CD4-positive, alpha-beta T cell treated with Interferon gamma for 1 hour (primary cell): ENCODE data around the gene NOTCH1.
A peak's percentile ranks its signal among the peaks of the same experiment; 100 is the strongest.

Experiments used
- DNase-seq: peaks from one replicate; pipeline ENCODE4 v3.0.0-alpha.2; 2020

Gene NOTCH1

GRCh38 chr9:136497916-136498695 lies 47.7 kb downstream of the NOTCH1 start:
- DNase-seq = no peak

- no peak for DNase-seq
These were observed 48.8 kb downstream of the NOTCH1 start for GRCh38 chr9:136496801-136497620.

DNA sequence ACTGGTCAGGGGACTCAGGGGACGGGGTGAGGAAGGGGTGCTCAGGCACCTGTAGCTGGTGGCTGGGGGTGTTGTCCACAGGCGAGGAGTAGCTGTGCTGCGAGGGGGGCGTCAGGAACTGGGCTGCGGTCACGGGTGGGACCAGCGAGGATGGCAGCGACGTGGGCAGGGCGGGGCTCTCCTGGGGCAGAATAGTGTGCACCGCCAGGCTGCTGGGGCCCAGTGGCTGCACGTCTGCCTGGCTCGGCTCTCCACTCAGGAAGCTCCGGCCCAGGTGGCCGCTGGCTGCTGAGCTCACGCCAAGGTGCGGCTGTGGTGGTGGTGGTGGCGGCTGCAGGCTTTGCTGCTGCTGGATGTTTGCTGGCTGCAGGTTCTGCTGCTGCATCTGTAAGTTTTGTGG lies 49.7 kb downstream of the NOTCH1 start:
- no peak for DNase-seq

DNA sequence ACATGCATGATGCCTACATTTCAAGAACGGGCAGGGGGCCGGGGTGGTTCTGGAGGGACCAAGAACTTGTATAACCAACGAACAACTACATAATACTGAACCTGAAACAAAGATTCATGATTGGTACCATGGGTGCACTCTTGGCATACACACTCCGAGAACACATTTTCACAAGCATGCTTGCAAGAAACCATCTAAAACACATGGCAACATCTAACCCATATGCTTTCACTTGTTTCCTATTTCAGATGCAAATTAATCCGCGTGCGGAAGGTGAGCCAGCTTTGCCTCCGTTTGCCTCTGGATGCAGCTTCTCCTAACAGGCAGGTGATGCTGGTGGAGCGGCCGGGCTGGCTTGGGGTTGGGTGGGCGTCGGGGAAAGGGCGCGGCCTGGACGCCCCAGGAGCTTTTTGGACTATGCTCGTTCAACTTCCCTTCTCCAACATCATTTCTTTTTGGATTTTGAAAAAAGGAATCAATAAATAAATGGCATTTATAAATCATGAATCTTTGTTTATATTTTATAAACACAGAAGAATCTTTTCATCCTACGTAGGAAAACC lies 50.5 kb downstream of the NOTCH1 start:
- DNase-seq = no peak

DNA sequence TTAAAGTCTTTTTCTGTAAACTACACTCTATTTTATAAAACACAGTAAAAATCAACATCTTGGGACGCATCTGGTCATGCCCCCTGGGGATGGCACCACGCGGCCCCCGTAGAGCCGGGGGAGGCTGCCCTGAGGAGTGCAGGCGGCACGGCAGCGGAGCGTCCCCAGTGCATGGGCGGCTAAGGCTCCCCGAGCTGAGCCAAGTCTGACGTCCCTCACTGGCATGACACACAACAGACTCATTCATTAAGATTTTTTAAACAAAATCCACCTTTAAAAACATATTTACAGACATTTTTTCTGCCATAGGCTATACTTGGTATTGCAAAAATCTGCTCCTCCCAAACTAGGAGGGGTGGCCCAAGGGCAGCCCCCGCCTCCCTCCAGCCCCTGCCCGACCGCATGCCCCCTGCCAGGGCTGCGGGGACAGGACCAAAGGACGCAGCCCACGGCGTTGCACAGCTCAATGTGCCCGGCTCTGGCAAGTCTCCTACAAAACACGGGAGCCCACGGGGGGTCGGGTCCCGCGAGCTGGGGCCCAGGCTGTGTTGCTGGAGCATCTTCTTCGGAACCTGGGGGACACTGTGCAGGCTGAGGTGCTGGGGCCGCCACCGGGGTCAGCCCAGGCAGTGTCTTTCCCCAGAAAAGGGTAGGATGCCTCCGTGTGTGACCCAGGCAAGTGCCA lies 51.2 kb downstream of the NOTCH1 start:
- DNase-seq = no peak

DNA sequence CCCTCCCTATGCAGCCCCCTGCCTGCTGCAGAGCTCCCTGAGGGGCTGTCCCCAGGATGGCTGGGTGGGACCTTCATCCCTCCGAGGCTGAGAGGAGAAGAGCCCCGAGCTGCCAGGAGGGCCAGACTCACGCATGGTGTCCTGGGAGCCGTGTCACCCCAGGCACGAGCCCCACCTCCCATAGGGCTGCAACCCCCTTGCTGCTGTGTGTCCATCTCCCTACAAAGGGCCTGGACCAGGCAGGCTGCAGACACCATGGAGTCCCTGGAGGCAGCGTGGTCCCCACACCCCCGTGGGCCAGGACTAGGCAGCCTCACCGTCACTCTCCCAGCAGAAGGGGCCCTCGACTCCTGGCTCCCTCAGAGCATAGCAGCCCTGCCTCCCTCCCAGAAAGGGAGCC lies 51.8 kb downstream of the NOTCH1 start:
- no peak for DNase-seq

DNA sequence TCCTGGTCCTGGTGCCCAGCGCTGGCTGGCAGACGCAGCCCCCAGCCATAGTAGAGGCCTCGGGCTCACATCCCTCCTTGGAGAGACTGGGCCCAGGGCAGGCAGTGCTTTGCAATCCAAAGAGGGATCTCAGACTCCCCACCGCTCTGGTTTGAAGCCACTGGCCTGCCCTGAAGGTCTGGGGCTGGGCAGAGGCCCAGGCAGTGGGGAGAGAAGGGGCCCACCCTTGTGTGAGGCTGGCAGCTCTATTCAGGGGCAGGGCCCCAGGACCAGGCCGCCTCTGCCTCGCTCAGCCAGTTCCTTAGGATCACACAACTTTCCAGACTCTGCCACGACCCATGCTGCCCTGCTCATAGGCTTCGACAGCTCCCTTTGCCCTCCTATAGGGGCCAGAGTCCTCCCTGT lies 52.3 kb downstream of the NOTCH1 start:
- DNase-seq = no peak

DNA sequence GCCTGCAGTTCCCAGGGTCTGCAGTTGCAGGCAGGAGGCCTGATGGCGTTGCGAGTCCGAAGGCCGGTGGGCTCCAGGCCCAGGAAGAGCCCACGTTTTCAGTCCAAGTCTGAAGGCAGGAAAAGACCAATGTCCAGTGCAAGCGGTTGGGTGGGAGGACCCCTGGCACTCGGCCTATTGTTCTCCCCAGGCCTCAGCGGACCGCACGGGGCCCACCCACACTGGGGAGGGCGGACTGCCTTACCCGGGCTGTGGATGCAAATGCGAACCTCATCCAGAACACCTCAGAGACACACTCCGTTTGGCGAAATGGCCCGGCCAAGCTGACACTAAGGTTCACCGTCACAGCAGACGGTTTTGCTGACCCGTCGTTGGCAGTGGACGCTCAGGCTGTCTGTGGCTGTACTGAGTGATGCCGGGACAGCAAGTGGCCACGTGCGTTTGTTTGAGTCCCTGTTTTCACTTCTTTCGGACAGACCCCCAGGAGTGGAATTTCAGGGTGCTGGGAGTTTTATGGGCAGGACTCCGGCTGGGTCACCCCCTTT lies 52.8 kb downstream of the NOTCH1 start:
- no peak for DNase-seq

DNA sequence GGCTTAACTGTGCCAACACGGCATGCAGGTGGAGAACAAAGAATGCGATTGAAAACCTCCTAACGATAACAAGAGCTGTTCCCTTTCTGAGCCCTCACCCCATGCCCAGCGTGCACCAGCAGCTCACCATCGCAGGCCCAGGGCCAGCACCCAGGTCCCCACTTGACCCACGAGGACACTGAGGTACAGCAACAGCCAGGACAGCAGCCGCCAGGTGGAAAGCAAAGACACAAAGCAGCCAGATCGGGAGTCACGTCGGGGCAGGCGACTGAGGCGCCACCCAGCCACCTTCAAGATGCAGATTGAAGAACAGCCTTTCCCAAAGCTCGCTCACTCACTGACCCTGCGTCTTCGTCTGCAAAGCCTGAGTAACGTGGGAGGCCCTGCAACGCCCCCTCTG lies 56.1 kb downstream of the NOTCH1 start:
- no peak for DNase-seq

DNA sequence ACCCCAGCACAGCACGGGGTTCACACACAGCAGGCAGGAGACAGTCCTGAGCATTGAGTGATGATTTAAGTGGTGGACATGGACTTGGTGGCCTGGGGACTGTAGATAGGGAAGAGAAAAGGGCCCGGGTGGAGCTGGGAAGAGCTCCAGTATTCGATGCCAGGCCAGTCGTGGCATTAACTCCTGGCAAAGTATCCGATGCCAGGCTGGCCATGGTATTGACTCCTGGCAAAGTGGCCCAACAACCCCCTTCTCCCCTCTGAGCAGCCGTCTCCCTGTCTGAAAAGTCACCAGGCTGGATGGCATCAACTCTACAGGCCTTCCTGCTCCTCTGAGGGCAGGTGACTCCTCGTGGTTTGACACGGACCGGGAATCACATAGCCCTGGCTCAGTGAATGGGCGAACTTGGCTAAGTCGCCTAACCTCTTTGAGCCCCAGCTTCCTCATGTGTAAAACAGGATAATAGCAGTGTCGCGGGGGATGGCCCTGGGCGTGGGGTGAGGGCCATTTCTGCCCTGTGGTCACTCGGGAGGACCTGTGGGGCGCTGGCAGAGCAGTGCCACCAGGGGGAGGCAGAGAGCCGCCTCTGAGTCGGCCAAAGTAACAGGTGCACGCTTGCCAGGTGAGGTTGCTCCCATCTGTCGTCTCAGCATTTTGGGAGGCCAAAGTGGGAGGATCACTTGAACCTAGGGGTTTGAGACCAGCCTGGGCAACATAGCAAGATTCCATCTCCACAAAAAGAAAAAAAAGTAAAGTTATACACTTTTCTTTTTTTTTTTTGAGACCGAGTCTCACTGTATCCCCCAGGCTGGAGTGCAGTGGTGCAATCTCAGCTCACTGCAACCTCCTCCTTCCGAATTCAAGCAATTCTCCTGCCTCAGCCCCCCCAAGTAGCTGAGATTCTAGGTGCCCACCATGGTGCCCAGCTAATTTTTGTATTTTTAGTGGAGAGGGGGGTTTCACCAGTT lies 57.3 kb downstream of the NOTCH1 start:
- peak; percentile 63 for DNase-seq

DNA sequence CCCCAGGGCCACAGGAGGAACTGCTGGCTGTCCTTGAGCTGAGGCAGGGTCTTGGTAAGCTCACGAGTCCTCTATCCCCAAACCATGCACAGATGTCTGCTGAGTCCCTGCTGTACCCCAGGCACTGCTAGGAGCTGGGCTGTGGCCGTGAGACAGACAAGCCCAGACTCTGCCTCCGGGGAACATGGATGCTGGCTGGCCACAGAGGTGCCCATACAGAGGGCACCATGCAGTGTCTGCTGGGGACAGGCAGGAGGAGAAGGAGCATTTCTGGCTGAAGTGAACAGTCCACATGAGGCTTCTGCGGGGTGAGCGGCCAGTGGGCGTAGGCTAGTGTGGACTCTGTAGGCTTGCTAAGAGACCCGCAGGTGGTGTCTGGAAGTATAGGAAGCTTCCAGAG lies 58.2 kb downstream of the NOTCH1 start:
- no peak for DNase-seq

- DNase-seq = no peak
These were observed 58.8 kb downstream of the NOTCH1 start for GRCh38 chr9:136486823-136487620.

GRCh38 chr9:136486131-136486530 lies 59.7 kb downstream of the NOTCH1 start:
- DNase-seq = no peak

DNA sequence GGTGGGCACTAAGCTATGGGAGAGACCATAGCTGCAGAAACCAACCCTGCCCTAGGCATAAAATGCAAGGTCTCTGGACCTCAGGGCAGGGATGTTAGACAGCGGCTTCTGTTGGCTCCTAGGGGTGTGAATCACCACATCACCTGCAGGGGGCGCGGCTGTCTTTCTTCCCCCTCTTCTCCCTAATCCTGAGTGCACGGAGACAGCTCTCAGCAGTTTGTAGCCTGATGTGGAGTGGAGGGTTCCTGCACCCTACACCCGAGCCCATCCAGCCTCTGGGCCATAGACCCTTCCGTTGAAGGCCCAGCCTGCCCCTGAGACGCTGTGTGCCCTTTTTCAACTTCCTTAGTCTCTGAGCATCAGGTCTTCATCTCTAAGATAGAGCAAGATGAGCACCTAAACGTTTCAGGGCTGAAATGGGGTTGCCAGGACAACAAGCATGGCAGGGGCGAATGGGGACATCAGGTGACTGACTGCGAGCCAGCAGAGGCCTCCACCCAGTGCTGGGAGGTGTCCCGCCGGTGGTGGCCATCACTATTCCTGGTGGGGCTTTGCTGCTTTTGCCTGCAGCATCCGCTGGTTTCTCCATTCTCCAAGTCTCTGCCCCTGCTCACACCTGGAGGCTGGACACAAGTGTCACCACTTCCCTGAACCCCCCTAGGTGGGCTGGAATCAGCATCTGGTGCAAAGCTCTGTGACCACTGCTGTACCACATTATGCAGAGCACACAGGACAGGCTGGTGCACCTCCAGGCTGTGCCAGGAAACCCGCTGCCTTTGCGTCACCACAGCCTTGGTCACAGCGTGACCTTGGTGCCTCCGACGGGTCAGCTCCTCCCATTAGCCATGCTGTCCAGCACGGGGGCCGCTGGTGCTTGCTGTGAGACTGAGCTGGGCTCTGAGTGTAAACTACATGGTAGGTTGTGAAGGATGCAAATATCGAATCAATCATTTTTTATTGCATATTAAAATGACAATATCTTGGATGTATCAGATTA lies 60.5 kb downstream of the NOTCH1 start:
- peak; percentile 77 for DNase-seq

DNA sequence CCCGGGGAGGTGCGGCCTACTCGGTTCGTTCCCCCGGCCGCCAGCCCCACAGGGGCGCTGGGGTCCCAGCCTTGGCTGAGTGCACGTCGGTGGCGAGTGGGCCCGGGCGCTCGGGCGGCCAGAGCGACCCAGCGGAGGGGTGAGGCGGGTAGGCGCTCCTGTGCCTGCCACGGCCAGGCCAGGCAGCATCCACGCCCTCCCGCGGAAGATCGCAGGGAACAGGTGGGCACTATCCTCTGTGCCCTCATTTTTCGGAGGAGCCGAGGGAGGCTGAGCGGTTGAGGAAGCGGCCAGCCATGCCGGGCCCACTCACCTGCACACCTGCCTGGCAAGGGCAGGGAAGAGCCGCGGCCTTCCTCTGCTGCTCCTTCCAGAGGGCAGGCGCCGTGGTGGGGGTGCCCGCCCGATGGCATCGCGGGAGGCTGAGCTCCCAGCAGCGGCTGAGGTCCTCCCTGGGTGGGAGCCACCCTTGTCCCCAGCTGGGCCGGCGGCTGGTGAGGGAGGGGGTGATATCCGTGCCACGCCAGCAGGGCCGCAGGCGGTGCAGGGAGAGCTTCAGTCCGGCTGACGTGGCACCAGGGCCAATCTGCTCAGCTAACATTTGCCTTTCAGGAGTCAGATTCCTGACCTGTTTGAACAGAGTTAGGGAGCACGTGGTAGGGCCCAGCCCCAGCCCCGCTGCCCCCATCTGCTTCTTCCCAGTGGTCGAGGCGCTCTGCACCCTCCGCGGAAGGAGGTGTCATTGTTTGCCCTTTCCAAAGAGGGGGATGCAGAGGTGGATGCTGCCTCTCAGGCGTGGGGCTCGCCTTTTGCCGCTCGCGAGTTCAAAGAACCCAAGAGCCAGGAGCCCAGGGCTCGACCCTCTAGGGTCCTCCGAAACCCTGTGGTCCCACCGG lies 61.4 kb downstream of the NOTCH1 start:
- no peak for DNase-seq

GRCh38 chr9:136483589-136484152 lies 62.2 kb downstream of the NOTCH1 start:
- peak; percentile 95 for DNase-seq

GRCh38 chr9:136482793-136483588 lies 62.9 kb downstream of the NOTCH1 start, which contains the start of gene SEC16A:
SEC16A (minus strand) TSS chr9:136483040; CDS start chr9:136477615, 5,425 bp downstream.
- DNase-seq = peak; percentile 98
